ENCODE results near the gene ZNF724. TPM values are rescaled to one million over a fixed set of nuclear protein-coding genes. Genes with fewer than 3 reads are reported as not detected.

Gene ZNF724
- total RNA-seq, result 6.8 and 10.2 TPM in 2 replicates

GRCh38 chr19:23249911-23250649, at the start of gene ZNF724:
Gene ZNF724 (minus strand): TSS chr19:23250394. CDS start chr19:23250242, 152 bp downstream.

Other genes starting within 250 kb of the ZNF724 start
- not detected in 2 replicates for gene ZNF728, start 247.2 kb downstream of the ZNF724 start, total RNA-seq
- 1.6 and 2.4 TPM in 2 replicates for gene ZNF730, start 133.4 kb downstream of the ZNF724 start, total RNA-seq
- 6.2 and 9.1 TPM in 2 replicates for gene ZNF91, start 145.1 kb upstream of the ZNF724 start, total RNA-seq

Measured in epithelial cell of umbilical artery (primary cell).